H1 (cell line): ENCODE measurements around the gene TXNDC12. TPM values are rescaled to one million over a fixed set of nuclear protein-coding genes. Genes with fewer than 3 reads are reported as not detected.

Source experiments
- ASH2L ChIP-seq: fragments of 200-600, 300-600 bp; sonication (generic); IDR thresholded peaks from one replicate; pipeline ENCODE4 v1.7.1; 2017; ENCODE audit warnings: low read length
- BCL11A ChIP-seq, 2 experiments: IDR thresholded peaks; one replicate each; pipeline ENCODE4 v1.6.1; 2011; ENCODE audit warnings: low read depth in 2 of 2, low read length in 2 of 2, mild to moderate bottlenecking in 2 of 2
- CHD2 ChIP-seq: IDR thresholded peaks from 2 replicates; pipeline ENCODE4 v1.6.1; 2012; ENCODE audit warnings: low read length, improper control_type of control experiment
- CREB1 ChIP-seq: IDR thresholded peaks from 2 replicates; pipeline ENCODE4 v1.6.1; 2012; ENCODE audit warnings: inconsistent platforms
- JUND ChIP-seq: IDR thresholded peaks from 2 replicates; pipeline ENCODE4 v1.6.1; 2011; ENCODE audit warnings: mild to moderate bottlenecking, improper control_type of control experiment, low read length
- MAFK ChIP-seq: IDR thresholded peaks from 2 replicates; pipeline ENCODE4 v1.6.1; 2012; ENCODE audit warnings: low read depth, mild to moderate bottlenecking, improper control_type of control experiment, low read length
- PHF8 ChIP-seq: fragments of 200-600 bp; sonication (generic); conservative IDR thresholded peaks from 2 replicates; pipeline ENCODE4 v1.7.1; 2012; ENCODE audit warnings: low read depth, mild to moderate bottlenecking, inconsistent platforms, low read length, moderate library complexity
- POLR2A ChIP-seq, 2 experiments: IDR thresholded peaks; 1 replicate in 1 of 2; 2 replicates in 1 of 2; pipeline ENCODE4 v1.6.1; 2011; ENCODE audit warnings: low read depth in 2 of 2, low read length in 2 of 2, mild to moderate bottlenecking in 2 of 2; ENCODE audit errors: control extremely low read depth in 1 of 2
- SAP30 ChIP-seq: fragments of 300-600 bp; sonication (generic); IDR thresholded peaks from 2 replicates; pipeline ENCODE4 v1.7.1; 2012; ENCODE audit warnings: low read length, moderate library complexity, mild to moderate bottlenecking, inconsistent platforms; ENCODE audit not compliant: insufficient read depth, insufficient replicate concordance
- SIN3A ChIP-seq, 2 experiments: IDR thresholded peaks in 1 of 2; conservative IDR thresholded peaks in 1 of 2; 2 replicates each; pipeline ENCODE4 v1.6.1; 2011 to 2012; ENCODE audit warnings: low read length in 2 of 2, improper control_type of control experiment in 1 of 2, low read depth in 1 of 2, mild to moderate bottlenecking in 1 of 2
- SP4 ChIP-seq: IDR thresholded peaks from 2 replicates; pipeline ENCODE4 v1.6.1; 2012; ENCODE audit warnings: low read length, inconsistent platforms
- TAF7 ChIP-seq: optimal IDR thresholded peaks from 2 replicates; pipeline ENCODE3; 2011; ENCODE audit warnings: low read depth, mild to moderate bottlenecking, inconsistent platforms, low read length, moderate library complexity, borderline replicate concordance
- TBP ChIP-seq: IDR thresholded peaks from 2 replicates; pipeline ENCODE4 v1.6.1; 2011; ENCODE audit warnings: low read depth, low read length, improper control_type of control experiment
- TEAD4 ChIP-seq: IDR thresholded peaks from 2 replicates; pipeline ENCODE4 v1.6.1; 2012; ENCODE audit warnings: low read depth, low read length, inconsistent platforms, mixed read lengths
- ZNF274 ChIP-seq: IDR thresholded peaks from 2 replicates; pipeline ENCODE4 v1.7.0; 2012; ENCODE audit warnings: low read length, borderline replicate concordance; ENCODE audit errors: extremely low read depth
- polyA plus RNA-seq, 7 experiments: library from polyadenylated mRNA; depleted of rRNA in 3 of 7; stranded (reverse) in 5 of 7; unstranded in 2 of 7; fragments of >200 nt in 5 of 7; fragments of 200-250 nt in 2 of 7; gene quantifications; 1 replicate in 5 of 7; 2 replicates in 1 of 7; 4 replicates in 1 of 7; pipeline versions ENCODE4 v1.2.1 to v1.2.3, GENCODE V29; 2011 to 2013; ENCODE audit warnings: missing spikeins in 2 of 7, mixed read lengths in 2 of 7
- total RNA-seq: library from RNA; stranded (reverse); fragmentation: NEBNext Ultra II Directional; extraction: Animal tissue kit (Norgen Biotek cat#: 25700); gene quantifications from 2 replicates; pipeline ENCODE4 v1.2.1, GENCODE V29; 2021
- TF ChIP-seq, protein P1 (sequence below): IDR thresholded peaks from 2 replicates; pipeline ENCODE4 v1.6.1; 2011; ENCODE audit warnings: low read length, improper control_type of control experiment
- TF ChIP-seq, protein P2 (sequence below): IDR thresholded peaks from 2 replicates; pipeline ENCODE4 v1.6.1; 2012; ENCODE audit warnings: inconsistent platforms
- TF ChIP-seq, protein P3 (sequence below): IDR thresholded peaks from 2 replicates; pipeline ENCODE4 v1.6.1; 2011; ENCODE audit warnings: low read depth, mild to moderate bottlenecking, low read length; ENCODE audit not compliant: insufficient read depth
- TF ChIP-seq, protein P4 (sequence below): IDR thresholded peaks from 2 replicates; pipeline ENCODE4 v1.6.1; 2012; ENCODE audit warnings: low read length, inconsistent platforms

Gene TXNDC12
- total and polyA plus RNA-seq, 2 of the 8 experiments (the other 6 are each of a cell fraction or from before 2014, with no cell fraction given) = 35.2 to 89.8 TPM

DNA sequence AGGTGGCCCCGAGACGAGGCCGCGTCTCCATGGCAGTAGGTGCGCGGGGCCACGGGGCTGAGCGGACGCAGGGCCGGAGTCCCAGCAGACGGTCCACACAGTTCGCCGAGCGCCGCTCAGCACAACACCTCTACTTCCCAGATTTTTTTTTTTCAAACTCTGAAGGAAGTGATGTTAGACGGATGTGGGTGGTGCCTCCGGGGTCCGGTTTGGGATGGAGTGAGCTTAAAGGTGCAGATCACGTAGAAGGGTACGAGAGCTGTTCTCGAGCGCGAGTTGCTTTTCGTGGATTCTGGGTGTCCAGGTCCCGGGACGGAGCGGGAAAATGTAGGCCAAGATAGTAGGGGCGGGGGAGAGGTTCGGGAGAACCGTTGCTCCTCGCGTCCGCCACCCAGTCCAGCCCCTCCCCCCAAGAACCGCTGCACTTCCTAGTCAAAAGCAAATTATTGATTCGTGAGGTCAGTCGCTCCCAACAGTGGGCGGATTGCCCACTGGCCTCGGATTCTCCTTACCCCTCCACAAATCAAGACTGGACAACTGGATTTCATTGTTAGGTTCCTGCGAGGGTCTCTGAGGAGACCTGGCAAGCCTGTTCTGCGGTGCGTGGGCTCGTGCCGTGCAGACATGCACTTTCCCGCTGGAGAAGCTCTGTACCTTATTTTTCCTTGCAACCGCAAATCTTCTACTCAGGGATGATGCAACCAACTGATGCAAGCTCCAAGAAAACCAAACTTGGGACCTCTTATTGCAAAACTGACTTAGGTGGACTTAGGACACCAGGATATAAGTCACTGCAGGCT, at the start of gene TXNDC12 (continued):
- TF ChIP-seq BCL11A (IDR thresholded peaks at IDR 0.05; ENCODE audit: low read depth in 2 of 2, low read length in 2 of 2) (no peak), JUND (peak; percentile 8; the same call in 1 of the 2 replicates), MAFK (no peak), TEAD4 (no peak), ASH2L (peak; percentile 59), SIN3A (conservative IDR thresholded peaks at IDR 0.05 in 1 of 2, IDR thresholded peaks at IDR 0.05 in 1 of 2; ENCODE audit: low read depth in 1 of 2, low read length in 2 of 2) (peak; percentile 36 to 72; a peak in 2 of 4 replicates), SP4 (0 out of 2 replicates have a peak, but pooled peaks have one; percentile 63), PHF8 (peak; percentile 59), POLR2A (IDR thresholded peaks at IDR 0.05; ENCODE audit: control extremely low read depth in 1 of 2, low read depth in 2 of 2, low read length in 2 of 2) (peak; percentile 65 to 94), TBP (peak; percentile 77), TAF7 (peak; percentile 48), CREB1 (peak; percentile 52), CHD2 (0 out of 2 replicates have a peak, but pooled peaks have one; percentile 43), ZNF274 (no peak), SAP30 (peak; percentile 81)
- TF ChIP-seq, protein P1, sequence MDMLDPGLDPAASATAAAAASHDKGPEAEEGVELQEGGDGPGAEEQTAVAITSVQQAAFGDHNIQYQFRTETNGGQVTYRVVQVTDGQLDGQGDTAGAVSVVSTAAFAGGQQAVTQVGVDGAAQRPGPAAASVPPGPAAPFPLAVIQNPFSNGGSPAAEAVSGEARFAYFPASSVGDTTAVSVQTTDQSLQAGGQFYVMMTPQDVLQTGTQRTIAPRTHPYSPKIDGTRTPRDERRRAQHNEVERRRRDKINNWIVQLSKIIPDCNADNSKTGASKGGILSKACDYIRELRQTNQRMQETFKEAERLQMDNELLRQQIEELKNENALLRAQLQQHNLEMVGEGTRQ = no peak
- TF ChIP-seq, protein P2, sequence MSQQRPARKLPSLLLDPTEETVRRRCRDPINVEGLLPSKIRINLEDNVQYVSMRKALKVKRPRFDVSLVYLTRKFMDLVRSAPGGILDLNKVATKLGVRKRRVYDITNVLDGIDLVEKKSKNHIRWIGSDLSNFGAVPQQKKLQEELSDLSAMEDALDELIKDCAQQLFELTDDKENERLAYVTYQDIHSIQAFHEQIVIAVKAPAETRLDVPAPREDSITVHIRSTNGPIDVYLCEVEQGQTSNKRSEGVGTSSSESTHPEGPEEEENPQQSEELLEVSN = 0 out of 2 replicates have a peak, but pooled peaks have one; percentile 24
- TF ChIP-seq, protein P3, sequence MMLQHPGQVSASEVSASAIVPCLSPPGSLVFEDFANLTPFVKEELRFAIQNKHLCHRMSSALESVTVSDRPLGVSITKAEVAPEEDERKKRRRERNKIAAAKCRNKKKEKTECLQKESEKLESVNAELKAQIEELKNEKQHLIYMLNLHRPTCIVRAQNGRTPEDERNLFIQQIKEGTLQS = 0 out of 2 replicates have a peak, but pooled peaks have one; percentile 38
- TF ChIP-seq, protein P4, sequence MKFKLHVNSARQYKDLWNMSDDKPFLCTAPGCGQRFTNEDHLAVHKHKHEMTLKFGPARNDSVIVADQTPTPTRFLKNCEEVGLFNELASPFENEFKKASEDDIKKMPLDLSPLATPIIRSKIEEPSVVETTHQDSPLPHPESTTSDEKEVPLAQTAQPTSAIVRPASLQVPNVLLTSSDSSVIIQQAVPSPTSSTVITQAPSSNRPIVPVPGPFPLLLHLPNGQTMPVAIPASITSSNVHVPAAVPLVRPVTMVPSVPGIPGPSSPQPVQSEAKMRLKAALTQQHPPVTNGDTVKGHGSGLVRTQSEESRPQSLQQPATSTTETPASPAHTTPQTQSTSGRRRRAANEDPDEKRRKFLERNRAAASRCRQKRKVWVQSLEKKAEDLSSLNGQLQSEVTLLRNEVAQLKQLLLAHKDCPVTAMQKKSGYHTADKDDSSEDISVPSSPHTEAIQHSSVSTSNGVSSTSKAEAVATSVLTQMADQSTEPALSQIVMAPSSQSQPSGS = 0 out of 2 replicates have a peak, but pooled peaks have one; percentile 16
